GM12892 (cell line): ENCODE data around the gene SHISA8.

Experiments
- POLR2A ChIP-seq: IDR thresholded peaks from 2 replicates; pipeline ENCODE4 v1.6.1; 2011; ENCODE audit warnings: low read depth, low read length, control low read depth
- POLR2AphosphoS5 ChIP-seq: IDR thresholded peaks from 2 replicates; pipeline ENCODE4 v1.6.1; 2011; ENCODE audit warnings: low read depth, low read length, control low read depth
- TAF1 ChIP-seq: IDR thresholded peaks from 2 replicates; pipeline ENCODE4 v1.6.1; 2011; ENCODE audit warnings: low read depth, mild to moderate bottlenecking, control low read depth, low read length, borderline replicate concordance

GRCh38 chr22:41923595-41924276 lies 8.9 kb upstream of the SHISA8 start:
- peak; percentile 11; the same call in 1 of the 2 replicates for TF ChIP-seq POLR2A
- TF ChIP-seq POLR2AphosphoS5 = peak; percentile 37; the same call in 1 of the 2 replicates
- no peak for TF ChIP-seq TAF1
